Ecto neural progenitor cell (in vitro differentiated cells): ENCODE data around the gene CSRP1.

ENCODE experiments used
- DNase-seq: peaks from one replicate; pipeline ENCODE4 v3.0.0-alpha.2; 2018; ENCODE audit warnings: low spot score

The CSRP1 gene

GRCh38 chr1:201454608-201455007 is 52.3 kb downstream of the CSRP1 start:
- DNase-seq: no peak

GRCh38 chr1:201452866-201453265 is 54.1 kb downstream of the CSRP1 start:
- DNase-seq: no peak

GRCh38 chr1:201450721-201451291 is 56.1 kb downstream of the CSRP1 start:
- DNase-seq: no peak

- DNase-seq: no peak
Observed at GRCh38 chr1:201448990-201449389, 57.9 kb downstream of the CSRP1 start.

GRCh38 chr1:201447903-201448871 is 58.7 kb downstream of the CSRP1 start:
- DNase-seq: peak; percentile 88

GRCh38 chr1:201445310-201445709 is 61.6 kb downstream of the CSRP1 start:
- DNase-seq: no peak

- DNase-seq: no peak
Observed at GRCh38 chr1:201444792-201445191, 62.1 kb downstream of the CSRP1 start.

GRCh38 chr1:201443747-201444146 is 63.2 kb downstream of the CSRP1 start:
- no peak for DNase-seq

- DNase-seq: no peak
Observed at GRCh38 chr1:201436969-201437368, 70.0 kb downstream of the CSRP1 start.

GRCh38 chr1:201436393-201436792 is 70.5 kb downstream of the CSRP1 start:
- no peak for DNase-seq

GRCh38 chr1:201434266-201434665 is 72.7 kb downstream of the CSRP1 start:
- no peak for DNase-seq

GRCh38 chr1:201433609-201434008 is 73.3 kb downstream of the CSRP1 start:
- no peak for DNase-seq
